ENCODE results near the gene RBFA.
"Not testable (repeated sequence)": the region's sequence is repeated elsewhere in the genome, so short reads cannot be mapped to it uniquely, and the experiment has no call there.

RBFA gene, protein sequence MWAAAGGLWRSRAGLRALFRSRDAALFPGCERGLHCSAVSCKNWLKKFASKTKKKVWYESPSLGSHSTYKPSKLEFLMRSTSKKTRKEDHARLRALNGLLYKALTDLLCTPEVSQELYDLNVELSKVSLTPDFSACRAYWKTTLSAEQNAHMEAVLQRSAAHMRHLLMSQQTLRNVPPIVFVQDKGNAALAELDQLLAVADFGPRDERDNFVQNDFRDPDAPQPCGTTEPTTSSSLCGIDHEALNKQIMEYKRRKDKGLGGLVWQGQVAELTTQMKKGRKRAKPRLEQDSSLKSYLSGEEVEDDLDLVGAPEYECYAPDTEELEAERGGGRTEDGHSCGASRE

DNA sequence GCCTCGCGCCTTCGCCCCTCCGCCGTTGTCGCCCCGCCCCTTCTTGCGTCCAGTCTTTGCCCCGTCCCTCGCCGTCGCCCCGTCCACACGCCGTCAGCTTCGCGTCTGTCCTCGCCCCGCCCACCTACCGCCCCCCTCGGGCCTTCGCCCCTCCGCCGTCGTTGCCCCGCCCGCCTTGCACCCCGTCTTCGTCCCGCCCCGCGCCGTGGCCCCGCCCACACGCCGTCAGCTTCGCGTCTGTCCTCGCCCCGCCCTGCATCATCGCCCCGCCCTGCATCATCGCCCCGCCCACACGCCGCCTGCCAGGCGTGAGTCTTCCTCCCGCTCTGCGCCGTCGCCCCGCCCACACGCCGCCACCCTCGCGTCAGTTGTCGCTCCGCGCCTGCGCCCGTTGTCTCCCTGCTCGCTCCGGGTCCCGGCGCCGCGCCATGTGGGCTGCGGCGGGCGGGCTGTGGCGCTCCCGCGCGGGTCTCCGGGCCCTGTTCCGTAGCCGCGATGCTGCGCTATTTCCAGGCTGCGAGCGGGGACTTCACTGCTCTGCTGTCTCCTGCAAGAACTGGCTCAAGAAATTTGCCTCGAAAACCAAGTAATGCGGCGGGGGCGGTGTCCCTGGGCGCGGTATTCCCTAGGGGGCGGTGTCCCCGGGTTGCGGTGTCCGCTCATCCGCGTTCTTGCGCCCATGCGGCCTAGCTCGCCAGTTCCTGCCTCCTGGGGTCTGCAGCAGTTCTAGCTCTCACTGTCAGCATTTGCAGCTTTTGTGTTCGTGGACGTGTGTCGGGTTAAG, at the start of gene RBFA:
RBFA (plus strand) TSS at position 367 of the 784 bp plus-strand sequence; CDS start at position 429, 62 bp downstream.
- DNase-seq: peak; percentile 99

DNA sequence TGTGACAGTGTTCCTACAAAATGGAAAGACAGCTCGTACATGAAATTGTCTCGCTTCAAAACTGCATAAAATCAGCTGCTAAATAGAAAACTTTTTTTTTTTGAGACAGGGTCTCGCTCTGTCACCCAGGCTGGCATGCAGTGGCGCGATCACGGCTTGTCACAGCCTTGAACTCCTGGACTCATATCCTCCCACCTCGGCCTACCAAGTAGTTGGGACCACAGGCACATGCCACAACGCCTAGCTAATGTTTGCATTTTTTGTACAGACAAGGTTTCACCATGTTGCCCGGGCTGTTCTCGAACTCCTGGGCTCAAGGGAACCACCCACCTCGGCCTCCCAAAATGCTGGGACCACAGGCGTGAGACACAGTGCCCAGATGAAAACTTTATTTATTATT, 49.1 kb upstream of the RBFA start:
- no peak for DNase-seq

DNA sequence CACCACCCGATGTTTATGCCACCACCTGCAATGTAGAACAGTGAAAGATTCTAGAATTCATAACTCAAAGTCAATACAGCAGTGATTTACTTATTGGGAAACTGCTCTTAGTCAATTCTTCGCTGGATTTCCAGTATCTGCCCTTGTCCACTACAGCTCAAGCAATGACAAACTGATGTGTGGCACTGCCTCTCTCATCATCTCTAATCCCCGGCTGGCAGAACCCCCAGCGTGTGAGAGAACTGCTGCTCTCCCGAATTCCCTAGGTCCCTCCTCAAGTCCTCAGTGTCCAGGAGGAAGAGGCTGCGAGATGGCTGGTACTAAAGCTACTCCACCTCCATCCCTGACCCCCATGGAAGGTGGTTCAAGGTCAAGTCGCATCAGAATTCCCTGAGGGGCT, 47.5 kb upstream of the RBFA start:
- DNase-seq: no peak

DNA sequence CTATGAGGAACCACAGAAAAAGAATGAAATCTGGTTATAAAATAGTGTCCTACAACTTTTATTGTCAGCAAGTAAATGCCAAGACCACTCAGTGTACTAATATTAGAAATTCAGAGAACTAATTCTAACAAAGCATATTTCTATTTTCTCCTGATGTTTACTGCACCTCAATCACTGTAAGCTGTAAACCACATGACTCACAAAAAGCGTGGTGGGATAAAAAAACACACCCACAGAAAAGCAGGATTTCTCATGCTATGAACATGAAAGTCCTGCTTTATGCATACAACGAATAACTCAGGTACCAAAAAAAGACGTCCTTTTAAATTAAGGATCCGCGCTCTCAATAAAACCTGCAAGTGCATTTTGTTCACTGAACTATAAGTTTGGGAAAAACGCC, 46.7 kb upstream of the RBFA start:
- DNase-seq: no peak

DNA sequence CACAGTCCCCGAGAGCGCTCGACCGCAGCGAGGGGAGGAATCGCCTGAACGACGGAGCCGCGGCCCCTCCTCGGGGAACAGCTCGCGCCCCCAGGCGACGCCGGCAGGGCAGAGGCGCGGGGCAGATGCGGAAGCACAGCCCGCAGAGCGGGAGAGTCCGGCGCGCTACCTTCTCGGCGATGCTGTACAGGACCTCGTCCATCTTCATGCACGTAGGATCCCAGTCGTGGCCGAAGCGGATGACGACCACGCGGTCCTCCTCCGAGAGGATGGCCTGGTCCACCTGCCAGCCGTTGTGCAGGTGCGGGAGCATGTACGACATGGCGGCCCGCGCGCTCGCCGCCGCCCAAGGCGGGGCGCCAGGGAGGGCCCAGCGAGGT, 46.2 kb upstream of the RBFA start:
- peak; percentile 69 for DNase-seq

DNA sequence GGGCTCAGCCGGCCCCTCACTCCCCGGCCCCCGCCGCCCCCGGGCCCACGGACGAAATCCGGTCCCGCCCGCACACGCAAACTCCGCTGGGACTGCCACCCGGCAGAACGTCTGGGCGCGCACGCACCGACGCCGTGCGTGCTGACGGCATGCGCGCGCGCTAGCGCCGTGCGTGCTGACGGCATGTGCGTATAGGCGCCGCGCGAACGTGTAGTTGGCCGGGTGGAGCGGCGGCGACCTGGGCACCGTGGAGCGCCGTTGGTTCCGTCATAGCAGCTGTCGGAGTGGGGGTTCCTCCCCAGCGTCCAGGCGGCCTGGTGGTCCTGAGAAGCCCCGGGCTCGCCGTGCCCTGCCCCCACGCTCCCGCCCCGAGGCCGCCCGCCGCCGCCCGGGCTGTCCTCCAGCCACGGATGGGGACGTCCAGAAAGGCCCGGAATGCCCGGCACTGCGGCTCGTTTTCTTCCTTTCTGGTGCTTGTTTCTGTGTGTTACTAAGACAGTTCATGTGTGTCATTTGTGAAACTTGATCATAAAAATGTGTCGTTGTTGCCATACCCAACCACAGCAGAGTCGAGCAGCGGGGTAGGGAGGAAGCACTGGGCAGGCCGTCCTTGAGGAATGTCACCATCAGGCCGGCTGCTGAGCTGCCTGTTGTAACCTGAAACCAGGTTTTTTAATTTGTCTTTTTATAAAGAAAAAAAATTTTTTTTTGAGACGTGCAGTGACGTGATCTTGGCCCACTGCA, 45.6 kb upstream of the RBFA start, which contains the start of gene TXNL4A:
TXNL4A (minus strand) TSS at position 113 of the 744 bp plus-strand sequence. CDS start 171 bp downstream, outside the sequence.
- DNase-seq: peak; percentile 88

DNA sequence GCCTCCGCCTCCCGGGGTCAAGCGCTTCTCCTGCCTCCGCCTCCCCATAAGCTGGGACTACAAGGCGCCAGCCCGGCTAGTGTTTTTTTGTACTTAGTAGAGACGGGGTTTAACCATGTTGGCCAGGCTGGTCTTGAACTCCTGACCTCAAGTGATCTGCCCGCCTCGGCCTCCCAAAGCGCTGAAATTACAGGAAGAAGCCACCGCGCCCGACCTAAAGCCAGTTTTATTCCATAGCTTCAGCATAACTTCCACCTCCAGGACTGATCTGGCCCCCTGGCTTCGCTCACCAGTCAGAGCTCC, 45.1 kb upstream of the RBFA start:
- DNase-seq: no peak

DNA sequence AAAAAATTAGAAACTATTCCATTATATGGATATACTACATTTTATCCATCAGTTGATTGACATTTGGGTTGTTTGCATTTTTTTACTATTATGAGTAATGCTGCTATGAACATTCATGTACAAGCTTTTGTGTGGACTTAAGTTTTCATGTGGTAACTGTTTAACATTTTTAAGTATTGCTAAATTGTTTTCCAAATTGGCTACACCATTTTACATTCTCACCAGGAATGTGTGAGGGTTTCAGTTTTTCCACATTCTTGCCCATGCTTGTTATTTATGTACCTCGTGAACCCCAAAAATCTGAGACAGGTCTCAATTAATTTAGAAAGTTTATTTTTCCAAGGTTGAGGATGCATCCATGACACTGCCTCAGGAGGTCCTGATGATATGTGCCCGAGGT, 42.7 kb upstream of the RBFA start:
- DNase-seq: no peak

DNA sequence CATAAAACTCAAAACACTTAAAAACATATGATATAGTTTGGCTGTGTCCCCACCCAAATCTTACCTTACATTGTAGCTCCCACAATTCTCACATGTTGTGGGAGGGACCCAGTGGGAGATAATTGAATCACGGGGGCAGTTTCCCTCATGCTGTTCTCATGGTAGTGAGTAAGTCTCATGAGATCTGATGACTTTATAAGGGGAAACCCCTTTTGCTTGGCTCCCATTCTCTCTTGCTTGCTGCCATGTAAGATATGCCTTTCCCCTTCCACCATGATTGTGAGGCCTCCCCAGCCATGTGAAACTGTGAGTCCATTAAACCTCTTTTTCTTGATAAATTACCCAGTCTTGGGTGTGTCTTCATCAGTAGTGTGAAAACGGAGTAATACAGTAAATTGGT, 34.5 kb upstream of the RBFA start:
- not testable (repeated sequence) for DNase-seq

DNA sequence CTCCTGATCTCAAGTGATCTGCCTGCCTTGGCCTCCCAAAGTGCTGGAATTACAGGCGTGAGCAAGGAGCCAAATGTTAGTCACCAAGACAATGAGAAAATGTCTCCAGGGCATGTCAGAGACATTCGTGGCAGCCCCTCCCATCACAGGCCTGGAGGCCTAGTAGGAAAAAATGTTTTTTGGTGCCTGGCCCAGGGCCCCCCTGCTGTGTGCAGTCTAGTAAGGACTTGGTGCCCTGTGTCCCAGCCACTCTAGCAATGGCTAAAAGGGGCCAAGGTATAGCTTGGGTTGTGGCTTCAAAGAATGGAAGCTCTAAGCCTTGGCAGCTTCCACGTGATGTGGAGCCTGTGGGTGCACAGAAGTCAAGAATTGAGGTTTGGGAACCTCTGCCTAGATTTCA, 33.4 kb upstream of the RBFA start:
- no peak for DNase-seq

DNA sequence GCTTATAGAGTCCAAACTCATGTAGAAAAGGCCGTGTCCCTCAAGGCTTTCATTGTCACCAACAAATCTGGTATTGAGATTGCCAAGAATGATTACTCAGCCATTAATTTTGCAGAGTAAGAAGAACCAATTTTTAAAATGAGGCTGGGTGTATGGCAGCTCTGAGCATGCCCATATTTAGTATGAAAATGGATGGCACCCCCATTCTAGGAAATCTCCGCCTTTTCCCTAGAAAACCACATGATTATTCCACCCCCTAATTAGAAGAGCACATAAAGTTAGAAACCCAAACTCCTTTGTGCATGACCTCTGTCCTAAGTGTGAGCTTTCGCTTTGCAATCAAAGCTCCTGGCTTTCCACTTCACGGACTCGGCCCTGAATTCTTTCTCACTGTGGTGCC, 31.8 kb upstream of the RBFA start:
- no peak for DNase-seq

DNA sequence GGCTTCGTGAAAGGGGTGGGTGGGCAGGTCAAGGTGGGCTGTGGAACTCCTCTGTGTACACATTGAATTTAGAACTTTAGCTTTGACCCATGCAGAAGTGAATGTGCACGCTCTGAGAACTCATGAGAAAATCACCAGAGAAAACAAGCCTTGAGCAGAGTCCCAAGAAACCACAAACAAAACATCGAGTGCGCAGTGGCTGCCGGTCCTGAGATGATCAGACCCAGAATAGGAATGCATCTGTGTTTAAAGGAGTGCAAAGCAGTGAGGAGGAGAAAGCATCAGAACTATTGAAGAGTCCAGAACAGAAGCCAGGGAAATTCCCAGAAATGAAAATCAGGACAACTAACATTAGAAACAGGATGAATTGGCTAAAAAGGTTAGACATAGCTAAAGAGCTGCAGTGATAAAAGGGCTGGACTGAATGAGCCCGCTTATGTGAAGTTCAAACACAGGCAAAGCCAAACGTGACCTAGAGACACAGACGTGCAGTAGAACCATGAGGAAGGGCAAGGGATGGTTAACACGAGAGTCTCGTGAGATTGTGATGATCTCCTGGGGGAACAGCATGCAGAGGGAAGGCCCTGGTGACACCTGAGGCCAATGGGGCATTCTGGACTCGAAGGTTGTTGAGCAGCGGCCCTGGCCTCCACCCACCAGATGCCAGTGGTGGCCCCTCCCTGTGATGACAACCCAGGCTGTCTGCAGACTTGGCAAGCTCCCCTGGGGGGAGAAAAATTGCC, 29.5 kb upstream of the RBFA start:
- DNase-seq: no peak

DNA sequence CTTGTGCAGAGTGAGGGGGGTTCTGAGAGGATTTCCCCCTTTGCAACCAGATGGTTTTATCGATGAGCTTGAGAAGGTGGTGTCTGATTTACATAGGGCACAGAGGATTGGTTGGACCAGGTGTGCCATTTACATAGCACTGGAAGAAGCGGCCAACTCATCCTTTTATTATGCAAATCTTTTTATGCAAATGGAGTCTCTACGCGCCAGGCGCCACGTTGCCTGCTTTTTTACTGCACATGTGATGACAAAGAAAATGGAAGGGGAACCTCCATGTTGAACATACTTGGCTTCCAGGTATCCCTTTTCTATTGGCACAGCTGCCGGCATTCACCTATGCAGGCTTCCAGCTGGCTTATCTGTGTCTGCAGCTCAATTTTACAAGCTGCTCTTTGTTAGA, 27.5 kb upstream of the RBFA start:
- peak; percentile 58 for DNase-seq

DNA sequence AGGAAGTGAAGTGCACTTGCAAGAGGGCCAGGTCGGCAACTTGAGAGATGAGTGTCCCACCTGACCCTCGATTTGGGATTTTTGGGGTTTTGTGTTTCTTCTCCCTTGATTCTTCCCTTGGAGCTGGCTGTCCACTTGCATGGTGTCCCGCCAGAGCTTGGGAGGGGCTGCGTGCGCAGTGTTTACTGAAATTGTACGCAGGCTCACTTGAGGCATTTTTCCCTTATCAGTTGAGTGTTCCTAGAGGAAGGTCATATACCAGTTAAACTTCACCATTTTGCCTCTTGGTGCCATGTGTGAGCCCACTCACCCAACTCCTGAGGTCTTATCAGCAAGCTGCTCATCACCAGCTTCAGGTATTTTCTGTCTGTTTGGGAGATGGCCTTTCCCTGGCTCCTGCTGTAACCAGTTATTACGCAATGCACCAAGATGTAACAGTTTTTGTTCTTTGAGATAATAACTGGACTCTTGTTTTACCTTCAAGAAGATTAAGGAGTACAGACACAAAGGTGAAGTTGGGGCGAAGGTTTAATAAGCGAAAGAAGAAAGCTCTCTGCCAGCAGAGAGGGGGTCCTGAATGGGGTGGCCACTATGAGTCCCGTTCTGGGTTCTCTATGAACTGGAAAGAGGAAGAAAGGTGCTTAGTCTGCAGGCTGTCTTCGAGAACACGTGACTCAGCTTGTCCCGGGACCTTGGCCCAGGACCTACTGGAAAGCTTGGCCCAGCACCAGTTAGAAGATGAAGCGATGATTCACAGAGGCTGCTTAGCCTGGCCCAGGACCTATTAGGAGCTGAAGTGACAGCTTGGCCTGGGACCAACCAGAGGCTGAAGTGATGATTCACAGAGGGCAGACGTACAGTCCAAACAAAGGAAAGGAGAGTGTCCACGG, 24.3 kb upstream of the RBFA start:
- no peak for DNase-seq

DNA sequence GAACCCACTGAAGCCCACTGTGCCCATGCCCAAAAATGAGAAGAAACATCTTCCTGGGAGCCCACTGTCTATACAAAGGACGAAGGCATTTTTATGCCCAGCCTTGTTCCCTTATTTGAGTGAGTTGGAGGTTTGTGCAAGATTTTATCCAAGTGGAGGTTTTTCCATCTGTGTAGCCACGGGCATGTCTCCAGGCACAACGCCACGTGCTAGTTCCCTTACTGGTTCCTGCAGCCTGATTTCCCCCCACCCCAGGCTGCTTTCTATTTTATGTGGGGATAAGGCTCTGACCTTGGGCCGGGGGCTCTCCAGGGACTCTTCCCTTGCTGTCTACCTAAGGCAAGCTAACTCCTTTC, 23.7 kb upstream of the RBFA start:
- DNase-seq: no peak

DNA sequence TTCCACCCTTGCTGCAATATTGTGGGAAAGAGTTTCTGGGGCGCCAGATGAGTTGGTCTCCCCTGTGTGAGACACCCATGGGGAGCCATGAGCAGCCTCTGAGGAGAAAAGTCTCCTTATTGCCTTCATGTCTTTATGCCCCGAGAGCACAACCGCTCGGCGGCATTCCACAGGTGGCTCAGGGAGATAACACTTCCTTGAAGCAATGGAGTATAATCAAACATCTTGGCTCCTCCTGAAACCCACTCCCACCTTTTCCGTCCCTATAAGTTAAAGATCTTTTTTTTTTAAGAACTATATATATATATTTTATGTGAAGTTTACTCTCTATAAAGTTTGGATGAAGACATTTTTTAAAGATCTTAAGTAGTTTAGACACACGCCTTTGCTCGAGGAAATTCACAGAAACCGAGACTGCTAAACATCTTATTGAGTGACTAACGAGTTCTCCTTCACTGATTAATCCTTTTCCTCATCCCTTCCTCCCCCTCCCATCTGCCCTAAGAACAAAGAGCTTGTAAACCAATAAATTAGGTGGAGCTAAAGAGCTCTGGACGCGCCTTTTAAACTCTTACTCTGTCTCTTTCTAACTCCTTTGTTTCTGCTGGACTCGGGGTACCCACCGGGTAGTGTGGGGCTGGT, 22.6 kb upstream of the RBFA start:
- DNase-seq: not testable (repeated sequence)

DNA sequence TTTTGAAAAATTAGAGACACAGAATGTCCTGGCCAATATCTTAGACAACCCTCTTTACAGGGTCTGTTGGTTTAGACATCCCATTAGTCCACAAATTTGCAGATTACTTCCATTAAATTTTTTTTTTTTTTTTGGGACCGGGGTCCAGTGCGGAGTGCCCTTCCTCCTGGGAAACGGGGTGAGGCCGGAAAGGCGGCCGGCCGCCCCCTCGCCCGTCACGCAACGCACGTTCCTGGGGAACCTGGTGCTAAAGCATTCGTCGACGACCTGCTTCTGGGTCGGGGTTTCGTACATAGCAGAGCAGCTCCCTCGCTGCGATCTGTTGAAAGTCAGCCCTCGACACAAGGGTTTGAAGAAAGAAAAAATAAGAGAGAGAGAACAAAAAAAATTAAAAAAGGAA, 21.5 kb upstream of the RBFA start:
- no peak for DNase-seq

DNA sequence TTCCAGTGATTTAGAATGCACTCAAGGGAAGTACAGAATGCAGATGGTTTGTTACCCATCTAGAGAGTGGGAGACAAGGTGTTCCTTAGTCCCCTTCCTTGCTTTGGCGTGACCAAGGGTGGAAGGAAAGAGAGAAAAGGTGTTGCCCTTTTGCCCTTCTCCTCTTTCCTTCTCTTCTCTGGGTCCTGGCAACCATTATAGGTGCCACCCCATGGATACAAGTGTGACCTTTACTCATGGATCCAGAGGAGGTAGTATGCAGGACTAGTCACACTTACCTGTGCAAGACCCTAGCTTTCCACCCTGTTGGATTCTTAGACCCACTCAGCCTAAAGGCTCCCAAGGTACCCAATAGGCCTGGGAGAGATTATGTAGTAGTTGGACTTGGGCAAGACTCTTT, 11.6 kb upstream of the RBFA start:
- no peak for DNase-seq

DNA sequence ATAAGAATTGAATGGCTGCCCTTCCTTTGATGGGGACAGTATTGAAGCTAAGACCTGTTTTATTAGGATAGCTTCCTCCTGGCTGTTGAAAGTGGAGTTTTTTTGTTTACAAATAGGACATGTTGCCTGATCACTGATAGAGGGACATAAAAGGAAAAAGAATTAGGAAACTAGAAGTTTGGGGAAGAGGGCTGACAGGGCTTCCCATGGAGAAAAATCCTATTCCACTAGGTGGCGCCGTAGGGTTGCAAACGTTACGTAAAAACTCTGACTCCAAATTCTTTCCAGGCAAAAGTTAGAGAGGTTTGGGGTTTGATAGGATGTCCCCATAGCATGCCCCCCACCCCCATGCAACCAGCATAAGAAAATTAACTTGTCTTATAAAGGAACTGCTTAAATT, 11.1 kb upstream of the RBFA start:
- DNase-seq: no peak

DNA sequence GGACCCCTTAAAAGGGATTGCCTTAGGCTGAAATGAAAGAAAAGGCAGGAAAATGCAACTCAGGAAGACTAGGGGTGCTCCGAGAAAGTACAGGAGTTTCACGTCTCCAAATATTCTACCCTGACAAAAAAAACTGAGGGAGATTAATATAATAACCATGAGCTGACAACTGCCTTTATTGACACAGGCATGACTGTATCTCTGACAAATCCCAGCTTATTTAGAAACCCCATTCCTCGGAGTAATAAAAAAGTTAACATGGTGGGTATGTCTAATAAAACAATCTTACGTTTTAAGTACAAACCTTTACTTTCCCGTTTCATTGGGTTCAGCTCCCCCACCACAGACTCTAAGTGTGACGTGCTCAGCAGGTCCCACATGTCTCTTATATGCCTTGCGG, 7.9 kb upstream of the RBFA start:
- no peak for DNase-seq

DNA sequence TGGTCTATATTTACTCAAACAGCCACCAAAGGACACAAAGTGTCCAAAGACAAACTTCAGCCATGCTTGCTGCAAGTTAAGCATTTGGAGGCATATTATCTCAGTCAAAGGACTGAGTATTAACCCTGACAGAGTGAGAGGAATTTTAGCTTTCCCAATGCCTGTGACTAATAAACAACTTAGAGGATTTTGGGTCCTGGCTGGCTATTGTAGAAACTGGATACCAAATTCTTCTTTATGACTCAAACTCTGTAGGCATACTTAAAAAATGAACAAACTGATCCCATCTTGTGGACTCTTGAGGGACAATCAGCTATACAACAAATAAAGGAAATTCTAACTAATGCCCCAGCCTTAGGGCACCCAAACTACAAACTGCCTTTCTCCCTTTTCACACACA, 6.5 kb upstream of the RBFA start:
- not testable (repeated sequence) for DNase-seq

DNA sequence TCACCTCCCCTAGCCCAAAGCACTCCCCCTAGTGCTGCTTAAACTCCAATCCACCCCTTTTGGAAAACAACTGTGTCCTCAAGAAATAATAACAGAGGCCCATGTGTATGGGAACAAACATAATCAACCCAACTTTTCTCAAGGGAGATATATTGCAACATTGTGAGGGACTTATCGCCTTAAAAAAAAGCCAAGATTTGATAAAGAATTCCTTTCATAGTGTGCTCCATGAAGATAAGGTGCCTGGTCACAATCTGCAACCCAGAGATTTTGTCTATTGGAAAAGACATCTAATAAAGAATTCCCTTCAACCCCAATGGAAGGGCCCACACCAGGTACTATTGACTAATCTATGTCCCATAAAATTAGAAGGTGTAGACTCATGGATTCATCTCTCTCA, 4.5 kb upstream of the RBFA start:
- no peak for DNase-seq
